HepG2 (cell line): Measurements from ENCODE around the gene DNAJC4. TPM values are rescaled to one million over a fixed set of nuclear protein-coding genes. Genes with fewer than 3 reads are reported as not detected.

Experiments
- HMGA1 ChIP-seq: sonication (generic); formaldehyde crosslinking; conservative IDR thresholded peaks from 2 replicates; pipeline ENCODE4 v1.4.0; 2020; ENCODE audit warnings: missing genetic modification reagents
- IKZF4 ChIP-seq: sonication (generic); formaldehyde crosslinking; IDR thresholded peaks from 2 replicates; pipeline ENCODE4 v1.5.1; 2020; ENCODE audit warnings: borderline replicate concordance, mild to moderate bottlenecking, low read depth, missing genetic modification reagents; ENCODE audit errors: not compliant biosample characterization
- KDM5A ChIP-seq: fragments of 200-600 bp; sonication (generic); IDR thresholded peaks from 2 replicates; pipeline ENCODE4 v1.7.0; 2018; ENCODE audit warnings: antibody characterized with exemption, mild to moderate bottlenecking, low read length, borderline replicate concordance
- NAIF1 ChIP-seq: sonication (generic); formaldehyde crosslinking; IDR thresholded peaks from 2 replicates; pipeline ENCODE4 v1.5.0; 2020; ENCODE audit warnings: mild to moderate bottlenecking, missing genetic modification reagents, borderline replicate concordance
- NFE2L2 ChIP-seq: fragments of 150-350 bp; IDR thresholded peaks from 2 replicates; pipeline ENCODE4 v1.6.1; 2014; ENCODE audit warnings: low read length
- NFKB2 ChIP-seq: sonication (generic); formaldehyde crosslinking; IDR thresholded peaks from 2 replicates; pipeline ENCODE4 v1.4.0; 2020; ENCODE audit warnings: missing genetic modification reagents, borderline replicate concordance
- NFKBIZ ChIP-seq: IDR thresholded peaks from 2 replicates; pipeline ENCODE4 v1.6.1; 2018; ENCODE audit warnings: missing genetic modification reagents, missing compliant biosample characterization
- NONO ChIP-seq, 2 experiments: fragments of 450-650 bp in 1 of 2; sonication (generic) in 1 of 2; formaldehyde crosslinking in 1 of 2; IDR thresholded peaks in 1 of 2; conservative IDR thresholded peaks in 1 of 2; 2 replicates each; pipeline versions ENCODE4 v1.6.1 to v1.8.0; 2017 to 2022; ENCODE audit warnings: mild to moderate bottlenecking in 1 of 2, missing genetic modification reagents in 1 of 2, moderate library complexity in 1 of 2
- PITX1 ChIP-seq: sonication (generic); formaldehyde crosslinking; IDR thresholded peaks from 2 replicates; pipeline ENCODE4 v1.5.1; 2020; ENCODE audit warnings: mild to moderate bottlenecking, missing genetic modification reagents
- RAD21 ChIP-seq: fragments of 450-650 bp; formaldehyde crosslinking; IDR thresholded peaks from 2 replicates; pipeline ENCODE4 v1.5.0; 2020; ENCODE audit warnings: mild to moderate bottlenecking
- ZMYM4 ChIP-seq: sonication (generic); formaldehyde crosslinking; IDR thresholded peaks from 2 replicates; pipeline ENCODE4 v1.8.1; 2023; ENCODE audit warnings: mild to moderate bottlenecking, missing genetic modification reagents
- ZNF333 ChIP-seq: sonication (generic); formaldehyde crosslinking; IDR thresholded peaks from 2 replicates; pipeline ENCODE4 v1.4.0; 2020; ENCODE audit warnings: mild to moderate bottlenecking, missing genetic modification reagents, borderline replicate concordance
- ZNF782 ChIP-seq: sonication (generic); formaldehyde crosslinking; IDR thresholded peaks from 2 replicates; pipeline ENCODE4 v1.4.0; 2020; ENCODE audit warnings: missing genetic modification reagents, mild to moderate bottlenecking, borderline replicate concordance
- polyA plus RNA-seq, 8 experiments: library from polyadenylated mRNA; depleted of rRNA in 3 of 8; stranded (reverse) in 7 of 8; unstranded in 1 of 8; fragments of >200 nt; fragmentation: Illumina TruSeq in 4 of 8; extraction: Trizol in 4 of 8; gene quantifications; 2 replicates each; pipeline versions ENCODE4 v1.2.1 to v1.2.3, GENCODE V29; 2011 to 2016; ENCODE audit warnings: low read depth in 4 of 8, missing spikeins in 1 of 8, mixed read lengths in 1 of 8; ENCODE audit not compliant: insufficient read depth in 1 of 8
- total RNA-seq, 5 experiments: library from RNA; depleted of rRNA; stranded (reverse); fragments of >200 nt; fragmentation: Illumina TruSeq; extraction: Trizol; gene quantifications; 2 replicates each; pipeline ENCODE4 v1.2.3, GENCODE V29; 2016; ENCODE audit warnings: low read depth in 1 of 5
- TF ChIP-seq, protein P1 (sequence below): sonication (generic); formaldehyde crosslinking; IDR thresholded peaks from 2 replicates; pipeline ENCODE4 v1.5.1; 2020; ENCODE audit warnings: mild to moderate bottlenecking, missing genetic modification reagents, borderline replicate concordance
- TF ChIP-seq, protein P2 (sequence below): sonication (generic); formaldehyde crosslinking; IDR thresholded peaks from 2 replicates; pipeline ENCODE4 v1.8.1; 2023; ENCODE audit warnings: mild to moderate bottlenecking, moderate library complexity, missing genetic modification reagents
- TF ChIP-seq, protein P3 (sequence below): sonication (generic); formaldehyde crosslinking; IDR thresholded peaks from 2 replicates; pipeline ENCODE4 v1.8.0; 2022; ENCODE audit warnings: mild to moderate bottlenecking, missing genetic modification reagents
- TF ChIP-seq, protein P4 (sequence below): sonication (generic); formaldehyde crosslinking; IDR thresholded peaks from 2 replicates; pipeline ENCODE4 v1.4.0; 2020; ENCODE audit warnings: missing genetic modification reagents, borderline replicate concordance
- TF ChIP-seq, protein P5 (sequence below): sonication (generic); formaldehyde crosslinking; IDR thresholded peaks from 2 replicates; pipeline ENCODE4 v1.5.1; 2020; ENCODE audit warnings: mild to moderate bottlenecking, missing genetic modification reagents
- TF ChIP-seq, protein P6 (sequence below): IDR thresholded peaks from 2 replicates; pipeline ENCODE4 v1.6.1; 2018; ENCODE audit warnings: missing genetic modification reagents

DNAJC4 gene
- total and polyA plus RNA-seq, 2 of the 13 experiments (the other 11 are each of a cell fraction or from before 2014, with no cell fraction given) = 10.3 to 60.8 TPM

DNA sequence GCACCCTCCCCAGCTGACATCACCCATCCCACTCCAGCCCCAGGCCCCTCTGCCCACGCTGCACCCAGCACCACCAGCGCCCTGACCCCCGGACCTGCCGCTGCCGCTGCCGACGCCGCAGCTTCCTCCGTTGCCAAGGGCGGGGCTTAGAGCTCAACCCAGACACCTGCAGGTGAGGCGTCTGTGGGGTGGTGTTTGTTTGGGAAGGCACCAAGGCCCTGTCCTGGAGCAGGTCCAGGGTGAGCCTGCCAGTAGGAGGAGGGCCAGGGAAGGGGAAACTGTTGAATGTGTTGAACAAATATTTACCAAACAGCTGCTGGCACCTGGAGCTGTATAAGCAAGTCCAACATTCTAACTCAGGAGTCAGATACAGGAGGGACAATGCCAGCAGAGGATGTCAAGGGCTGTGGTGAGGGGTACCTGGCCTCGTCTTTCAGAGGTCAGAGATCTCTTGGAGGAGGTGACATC, 7.2 kb downstream of the DNAJC4 start (continued):
- TF ChIP-seq, protein P1, sequence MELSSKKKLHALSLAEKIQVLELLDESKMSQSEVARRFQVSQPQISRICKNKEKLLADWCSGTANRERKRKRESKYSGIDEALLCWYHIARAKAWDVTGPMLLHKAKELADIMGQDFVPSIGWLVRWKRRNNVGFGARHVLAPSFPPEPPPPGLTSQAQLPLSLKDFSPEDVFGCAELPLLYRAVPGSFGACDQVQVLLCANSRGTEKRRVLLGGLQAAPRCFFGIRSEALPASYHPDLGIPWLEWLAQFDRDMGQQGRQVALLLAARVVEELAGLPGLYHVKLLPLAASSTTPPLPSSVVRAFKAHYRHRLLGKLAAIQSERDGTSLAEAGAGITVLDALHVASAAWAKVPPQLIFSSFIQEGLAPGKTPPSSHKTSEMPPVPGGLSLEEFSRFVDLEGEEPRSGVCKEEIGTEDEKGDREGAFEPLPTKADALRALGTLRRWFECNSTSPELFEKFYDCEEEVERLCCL = no peak
- TF ChIP-seq HMGA1 (CRISPR knock-in tag) = no peak
- TF ChIP-seq ZMYM4 (CRISPR knock-in tag) = no peak
- no peak for TF ChIP-seq NAIF1
- TF ChIP-seq NFE2L2 = no peak
- TF ChIP-seq NFKBIZ (CRISPR knock-in tag) = no peak
- TF ChIP-seq RAD21 (CRISPR knock-in tag) = no peak
- peak; percentile 79; the same call in 1 of the 2 replicates for TF ChIP-seq PITX1 (CRISPR knock-in tag)
- TF ChIP-seq NONO (IDR thresholded peaks at IDR 0.05) = no peak
- TF ChIP-seq NONO (CRISPR knock-in tag; conservative IDR thresholded peaks at IDR 0.05) = peak; percentile 85
- TF ChIP-seq IKZF4 (CRISPR knock-in tag) = no peak
- TF ChIP-seq, protein P2, sequence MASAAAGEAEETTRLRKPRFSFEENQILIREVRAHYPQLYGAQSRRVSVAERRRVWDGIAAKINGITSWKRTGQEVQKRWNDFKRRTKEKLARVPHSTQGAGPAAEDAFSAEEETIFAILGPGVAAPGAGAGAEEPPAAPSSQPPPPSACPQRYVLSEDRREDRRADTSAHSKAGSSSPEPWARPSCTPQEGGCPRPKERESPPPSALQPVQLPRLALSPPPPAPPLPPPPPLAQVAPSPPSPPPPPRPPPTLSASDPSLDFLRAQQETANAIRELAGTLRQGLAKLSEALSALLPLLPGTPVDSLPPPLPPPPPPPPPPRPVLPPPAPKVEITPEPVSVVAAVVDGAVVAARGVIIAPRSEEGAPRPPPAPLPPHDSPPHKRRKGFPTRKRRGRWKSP (CRISPR knock-in tag) = no peak
- TF ChIP-seq, protein P3, sequence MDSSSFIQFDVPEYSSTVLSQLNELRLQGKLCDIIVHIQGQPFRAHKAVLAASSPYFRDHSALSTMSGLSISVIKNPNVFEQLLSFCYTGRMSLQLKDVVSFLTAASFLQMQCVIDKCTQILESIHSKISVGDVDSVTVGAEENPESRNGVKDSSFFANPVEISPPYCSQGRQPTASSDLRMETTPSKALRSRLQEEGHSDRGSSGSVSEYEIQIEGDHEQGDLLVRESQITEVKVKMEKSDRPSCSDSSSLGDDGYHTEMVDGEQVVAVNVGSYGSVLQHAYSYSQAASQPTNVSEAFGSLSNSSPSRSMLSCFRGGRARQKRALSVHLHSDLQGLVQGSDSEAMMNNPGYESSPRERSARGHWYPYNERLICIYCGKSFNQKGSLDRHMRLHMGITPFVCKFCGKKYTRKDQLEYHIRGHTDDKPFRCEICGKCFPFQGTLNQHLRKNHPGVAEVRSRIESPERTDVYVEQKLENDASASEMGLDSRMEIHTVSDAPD (CRISPR knock-in tag) = no peak
- TF ChIP-seq ZNF782 (CRISPR knock-in tag) = no peak
- TF ChIP-seq, protein P4, sequence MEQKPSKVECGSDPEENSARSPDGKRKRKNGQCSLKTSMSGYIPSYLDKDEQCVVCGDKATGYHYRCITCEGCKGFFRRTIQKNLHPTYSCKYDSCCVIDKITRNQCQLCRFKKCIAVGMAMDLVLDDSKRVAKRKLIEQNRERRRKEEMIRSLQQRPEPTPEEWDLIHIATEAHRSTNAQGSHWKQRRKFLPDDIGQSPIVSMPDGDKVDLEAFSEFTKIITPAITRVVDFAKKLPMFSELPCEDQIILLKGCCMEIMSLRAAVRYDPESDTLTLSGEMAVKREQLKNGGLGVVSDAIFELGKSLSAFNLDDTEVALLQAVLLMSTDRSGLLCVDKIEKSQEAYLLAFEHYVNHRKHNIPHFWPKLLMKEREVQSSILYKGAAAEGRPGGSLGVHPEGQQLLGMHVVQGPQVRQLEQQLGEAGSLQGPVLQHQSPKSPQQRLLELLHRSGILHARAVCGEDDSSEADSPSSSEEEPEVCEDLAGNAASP = 0 out of 2 replicates have a peak, but pooled peaks have one; percentile 52
- peak; percentile 30; the same call in 1 of the 2 replicates for TF ChIP-seq KDM5A
- TF ChIP-seq, protein P5, sequence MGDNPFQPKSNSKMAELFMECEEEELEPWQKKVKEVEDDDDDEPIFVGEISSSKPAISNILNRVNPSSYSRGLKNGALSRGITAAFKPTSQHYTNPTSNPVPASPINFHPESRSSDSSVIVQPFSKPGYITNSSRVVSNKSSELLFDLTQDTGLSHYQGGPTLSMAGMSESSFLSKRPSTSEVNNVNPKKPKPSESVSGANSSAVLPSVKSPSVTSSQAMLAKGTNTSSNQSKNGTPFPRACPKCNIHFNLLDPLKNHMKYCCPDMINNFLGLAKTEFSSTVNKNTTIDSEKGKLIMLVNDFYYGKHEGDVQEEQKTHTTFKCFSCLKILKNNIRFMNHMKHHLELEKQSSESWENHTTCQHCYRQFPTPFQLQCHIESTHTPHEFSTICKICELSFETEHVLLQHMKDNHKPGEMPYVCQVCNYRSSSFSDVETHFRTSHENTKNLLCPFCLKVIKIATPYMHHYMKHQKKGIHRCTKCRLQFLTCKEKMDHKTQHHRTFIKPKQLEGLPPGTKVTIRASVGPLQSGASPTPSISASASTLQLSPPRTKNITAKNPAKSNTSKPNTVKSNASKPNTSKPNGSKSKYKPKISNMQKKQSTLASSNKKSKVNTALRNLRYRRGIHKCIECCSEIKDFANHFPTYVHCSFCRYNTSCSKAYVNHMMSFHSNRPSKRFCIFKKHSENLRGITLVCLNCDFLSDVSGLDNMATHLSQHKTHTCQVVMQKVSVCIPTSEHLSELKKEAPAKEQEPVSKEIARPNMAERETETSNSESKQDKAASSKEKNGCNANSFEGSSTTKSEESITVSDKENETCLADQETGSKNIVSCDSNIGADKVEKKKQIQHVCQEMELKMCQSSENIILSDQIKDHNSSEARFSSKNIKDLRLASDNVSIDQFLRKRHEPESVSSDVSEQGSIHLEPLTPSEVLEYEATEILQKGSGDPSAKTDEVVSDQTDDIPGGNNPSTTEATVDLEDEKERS (CRISPR knock-in tag) = no peak
- no peak for TF ChIP-seq ZNF333 (CRISPR knock-in tag)
- peak; percentile 40; the same call in 1 of the 2 replicates for TF ChIP-seq NFKB2 (CRISPR knock-in tag)
- TF ChIP-seq, protein P6, sequence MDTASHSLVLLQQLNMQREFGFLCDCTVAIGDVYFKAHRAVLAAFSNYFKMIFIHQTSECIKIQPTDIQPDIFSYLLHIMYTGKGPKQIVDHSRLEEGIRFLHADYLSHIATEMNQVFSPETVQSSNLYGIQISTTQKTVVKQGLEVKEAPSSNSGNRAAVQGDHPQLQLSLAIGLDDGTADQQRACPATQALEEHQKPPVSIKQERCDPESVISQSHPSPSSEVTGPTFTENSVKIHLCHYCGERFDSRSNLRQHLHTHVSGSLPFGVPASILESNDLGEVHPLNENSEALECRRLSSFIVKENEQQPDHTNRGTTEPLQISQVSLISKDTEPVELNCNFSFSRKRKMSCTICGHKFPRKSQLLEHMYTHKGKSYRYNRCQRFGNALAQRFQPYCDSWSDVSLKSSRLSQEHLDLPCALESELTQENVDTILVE (CRISPR knock-in tag) = peak; percentile 72
